Cardiac fibroblast (primary cell): ENCODE measurements around the gene ZNF48.

Source experiments
- DNase-seq, 2 donors: peaks; one replicate each; pipeline versions ENCODE4 v3.0.0 to v3.0.0-alpha.2; 2010; ENCODE audit warnings: low read depth in 2 of 2
- H3K4me3 ChIP-seq, 2 donors: replicated peaks in 1 of 2; 1 replicate in 1 of 2; 2 replicates in 1 of 2; pipeline ENCODE4 v1.5.1; 2011; ENCODE audit warnings: low read depth in 2 of 2, low read length in 2 of 2, mild to moderate bottlenecking in 2 of 2, moderate library complexity in 1 of 2
- CTCF ChIP-seq: IDR thresholded peaks from one replicate; pipeline ENCODE4 v1.5.1; 2011; ENCODE audit warnings: low read depth, mild to moderate bottlenecking, low read length, inconsistent platforms

Gene ZNF48

GRCh38 chr16:30416624-30417528 is 21.7 kb downstream of the ZNF48 start:
- no peak for TF ChIP-seq CTCF
- H3K4me3 ChIP-seq = peak overlapping the region; percentile 43 to 59
- peak in 1 of 2 donors; percentile 5 for DNase-seq

- peak overlapping the region; percentile 43 to 59 for H3K4me3 ChIP-seq
- peak; percentile 88 to 95 for DNase-seq
- TF ChIP-seq CTCF = no peak
Measured at GRCh38 chr16:30417529-30418349, 22.5 kb downstream of the ZNF48 start.

DNA sequence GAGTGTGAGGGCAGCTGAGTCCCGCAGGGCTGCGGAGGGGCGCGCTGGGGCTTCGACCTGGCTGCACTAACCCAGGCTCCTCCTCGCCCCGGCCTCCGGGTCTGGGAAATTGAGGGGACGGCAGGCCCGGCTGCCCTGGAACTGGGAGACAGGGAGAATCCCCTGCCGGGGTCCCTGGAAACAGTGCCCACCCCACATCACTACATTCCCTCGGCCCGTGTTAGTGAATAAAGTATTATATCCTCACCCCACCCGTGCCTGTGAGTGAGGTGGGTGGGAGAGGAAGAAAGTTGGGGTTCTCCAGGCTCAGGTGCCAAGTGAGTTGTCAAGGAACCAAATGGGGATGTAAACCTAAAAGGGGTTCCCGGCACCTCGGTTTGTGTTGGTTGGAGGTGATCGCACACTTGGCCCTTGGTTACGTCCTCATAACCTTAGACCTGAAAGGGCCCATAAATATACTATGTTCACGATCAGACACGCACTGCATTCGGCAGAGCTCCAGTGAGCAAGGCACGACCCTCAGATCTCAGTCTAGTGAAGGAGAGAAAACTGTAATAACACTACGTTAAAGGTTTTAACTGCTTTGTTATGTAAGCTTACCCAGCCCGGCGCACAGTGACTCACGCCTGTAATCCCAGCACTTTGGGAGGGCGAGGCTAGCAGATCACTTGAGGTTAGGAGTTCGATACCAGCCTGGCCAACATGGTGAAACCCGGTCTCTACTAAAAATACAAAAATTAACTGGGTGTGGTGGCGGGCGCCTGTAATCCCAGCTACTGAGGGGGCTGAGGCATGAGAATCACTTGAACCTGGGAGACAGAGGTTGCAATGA is 23.3 kb downstream of the ZNF48 start:
- peak overlapping the region; percentile 22 to 59 for H3K4me3 ChIP-seq
- DNase-seq = no peak
- no peak for TF ChIP-seq CTCF

GRCh38 chr16:30421010-30421409 is 25.8 kb downstream of the ZNF48 start:
- no peak for TF ChIP-seq CTCF
- no peak for DNase-seq
- H3K4me3 ChIP-seq = no peak overlapping the region

GRCh38 chr16:30428055-30428454 is 32.8 kb downstream of the ZNF48 start:
- TF ChIP-seq CTCF = no peak
- no peak overlapping the region for H3K4me3 ChIP-seq
- DNase-seq = no peak

- no peak for TF ChIP-seq CTCF
- peak overlapping the region; percentile 85 to 94 for H3K4me3 ChIP-seq
- DNase-seq = no peak
Measured at GRCh38 chr16:30429418-30429677, 34.1 kb downstream of the ZNF48 start.
